SIG-M5 treated with dmso at 0.1 percent for 504 hours (cell line): ENCODE results near the gene FRRS1L.
"Not testable (repeated sequence)": the region's sequence is repeated elsewhere in the genome, so short reads cannot be mapped to it uniquely, and the experiment has no call there.

ENCODE experiments used
- DNase-seq: peaks from one replicate; lab custom pipeline; 2025; ENCODE audit not compliant: unreplicated experiment; lab: John Stamatoyannopoulos, UW

FRRS1L gene

GRCh38 chr9:109134167-109134578 lies 32.9 kb downstream of the FRRS1L start:
- no peak for DNase-seq

GRCh38 chr9:109133533-109133932 lies 33.5 kb downstream of the FRRS1L start:
- DNase-seq = no peak

GRCh38 chr9:109132567-109133021 lies 34.5 kb downstream of the FRRS1L start:
- DNase-seq = no peak

- no peak for DNase-seq
Observed at GRCh38 chr9:109129470-109130197, 37.4 kb downstream of the FRRS1L start.

- not testable (repeated sequence) for DNase-seq
Observed at GRCh38 chr9:109126671-109127070, 40.4 kb downstream of the FRRS1L start.

- DNase-seq = no peak
Observed at GRCh38 chr9:109124121-109124520, 42.9 kb downstream of the FRRS1L start.

- DNase-seq = peak; percentile 57
Observed at GRCh38 chr9:109122726-109123621, 44.1 kb downstream of the FRRS1L start.

- no peak for DNase-seq
Observed at GRCh38 chr9:109121232-109121796, 45.7 kb downstream of the FRRS1L start.

GRCh38 chr9:109120204-109120789 lies 46.8 kb downstream of the FRRS1L start:
- no peak for DNase-seq

- DNase-seq = peak; percentile 98
Observed at GRCh38 chr9:109119439-109120203, 47.4 kb downstream of the FRRS1L start, which contains the start of gene TMEM245. TMEM245 (minus strand) TSS chr9:109119947; CDS start chr9:109119913, 34 bp downstream.

- DNase-seq = no peak
Observed at GRCh38 chr9:109118808-109119438, 48.1 kb downstream of the FRRS1L start.

GRCh38 chr9:109117856-109118807 lies 48.9 kb downstream of the FRRS1L start:
- peak; percentile 81 for DNase-seq

GRCh38 chr9:109115931-109116526 lies 51.0 kb downstream of the FRRS1L start:
- DNase-seq = no peak

- DNase-seq = no peak
Observed at GRCh38 chr9:109114670-109115069, 52.4 kb downstream of the FRRS1L start.

- DNase-seq = no peak
Observed at GRCh38 chr9:109113892-109114609, 53.0 kb downstream of the FRRS1L start.

GRCh38 chr9:109113254-109113653 lies 53.8 kb downstream of the FRRS1L start:
- DNase-seq = no peak

GRCh38 chr9:109110329-109111021 lies 56.6 kb downstream of the FRRS1L start:
- DNase-seq = no peak
